OCI-LY7 (cell line): ENCODE results near the gene RRM2. TPM values are rescaled to one million over a fixed set of nuclear protein-coding genes. Genes with fewer than 3 reads are reported as not detected.

Experiments
- BruUV-seq: library from RNA; stranded (reverse); fragments of 400-500 nt; replicated peaks from 2 replicates; lab custom pipeline; 2021; lab: Mats Ljungman, UMichigan
- CTCF ChIA-PET: fragments of 300-600 bp; sonication (Branson Sonifier 250); formaldehyde crosslinking; loops from one replicate; lab custom pipeline; 2022; ENCODE audit warnings: antibody characterized with exemption; ENCODE audit not compliant: unreplicated experiment; lab: Charles Lee
- POLR2A ChIA-PET: fragments of 300-600 bp; sonication (Branson Sonifier 250); formaldehyde crosslinking; loops from one replicate; lab custom pipeline; 2022; ENCODE audit warnings: antibody characterized with exemption; lab: Charles Lee
- DNase-seq: peaks from one replicate; pipeline ENCODE4 v3.0.0-alpha.2; 2015; ENCODE audit warnings: low spot score
- H2AFZ ChIP-seq: fragments of 200-600 bp; sonication (generic), shearing (Covaris generic); 2 replicates; pipeline ENCODE4 v1.6.1; 2014; ENCODE audit warnings: mild to moderate bottlenecking, antibody characterized with exemption, low read length, moderate library complexity
- H3K27ac ChIP-seq: fragments of 200-600 bp; sonication (generic); 2 replicates; pipeline ENCODE4 v1.5.1; 2014; ENCODE audit warnings: mixed run types, low read depth, mild to moderate bottlenecking, moderate library complexity, low read length, inconsistent platforms; ENCODE audit not compliant: poor library complexity, severe bottlenecking
- H3K36me3 ChIP-seq: fragments of 200-600 bp; sonication (generic); 2 replicates; pipeline ENCODE4 v1.6.1; 2014; ENCODE audit warnings: mild to moderate bottlenecking, antibody characterized with exemption, low read length, moderate library complexity, mixed read lengths; ENCODE audit not compliant: insufficient read depth
- H3K4me1 ChIP-seq: fragments of 200-600 bp; sonication (generic); 2 replicates; pipeline ENCODE4 v1.5.1; 2014; ENCODE audit warnings: mild to moderate bottlenecking, low read length; ENCODE audit not compliant: insufficient read depth, poor library complexity, severe bottlenecking
- H3K4me2 ChIP-seq: fragments of 200-600 bp; sonication (generic); 2 replicates; pipeline ENCODE4 v1.6.1; 2014; ENCODE audit warnings: mild to moderate bottlenecking, low read length
- H3K4me3 ChIP-seq: fragments of 200-600 bp; sonication (generic); 2 replicates; pipeline ENCODE4 v1.5.1; 2014; ENCODE audit warnings: mild to moderate bottlenecking, low read depth, low read length; ENCODE audit not compliant: poor library complexity, severe bottlenecking
- H3K79me2 ChIP-seq: fragments of 200-600 bp; sonication (generic); 2 replicates; pipeline ENCODE4 v1.6.1; 2016; ENCODE audit warnings: low read depth, mild to moderate bottlenecking, low read length, moderate library complexity, mixed read lengths; ENCODE audit not compliant: insufficient read depth
- H3K9me2 ChIP-seq: fragments of 200-600 bp; sonication (generic); 2 replicates; pipeline ENCODE4 v1.6.1; 2016; ENCODE audit warnings: mild to moderate bottlenecking, low read length, mixed read lengths; ENCODE audit not compliant: insufficient read depth
- H3K9me3 ChIP-seq: fragments of 200-600 bp; sonication (generic); 2 replicates; pipeline ENCODE4 v1.6.1; 2014; ENCODE audit warnings: mild to moderate bottlenecking, mixed run types, low read length, mixed read lengths
- H4K20me1 ChIP-seq: fragments of 200-600 bp; sonication (generic); 2 replicates; pipeline ENCODE4 v1.6.1; 2014; ENCODE audit warnings: mild to moderate bottlenecking, antibody characterized with exemption, low read length, moderate library complexity, mixed read lengths; ENCODE audit not compliant: insufficient read depth
- EZH2phosphoT487 ChIP-seq: fragments of 200-600 bp; sonication (generic); IDR thresholded peaks from 2 replicates; pipeline ENCODE4 v1.6.1; 2018; ENCODE audit warnings: low read depth, borderline replicate concordance, mild to moderate bottlenecking, mixed run types, antibody characterized with exemption, low read length, moderate library complexity, mixed read lengths
- intact Hi-C: fragments of 100-400 bp; cut with micrococcal nuclease; formaldehyde crosslinking; loops from one replicate; pipeline ENCODE4 v1.10.0; 2022; ENCODE audit not compliant: unreplicated experiment
- total RNA-seq, 2 experiments: library from RNA; depleted of rRNA in 1 of 2; stranded (reverse); fragments of >200 nt in 1 of 2; shearing (Covaris generic) in 1 of 2; gene quantifications; 2 replicates each; pipeline ENCODE4 v1.2.3, GENCODE V29; 2014 to 2022
- TF ChIP-seq, protein P1 (sequence below): fragments of 200-600 bp; sonication (generic); conservative IDR thresholded peaks from 2 replicates; pipeline ENCODE4 v1.5.1; 2014; ENCODE audit warnings: mild to moderate bottlenecking, antibody characterized with exemption, low read length, moderate library complexity, mixed read lengths

RRM2 gene
- total RNA-seq, 2 experiments from 2014 or later = 222 to 324 TPM

DNA sequence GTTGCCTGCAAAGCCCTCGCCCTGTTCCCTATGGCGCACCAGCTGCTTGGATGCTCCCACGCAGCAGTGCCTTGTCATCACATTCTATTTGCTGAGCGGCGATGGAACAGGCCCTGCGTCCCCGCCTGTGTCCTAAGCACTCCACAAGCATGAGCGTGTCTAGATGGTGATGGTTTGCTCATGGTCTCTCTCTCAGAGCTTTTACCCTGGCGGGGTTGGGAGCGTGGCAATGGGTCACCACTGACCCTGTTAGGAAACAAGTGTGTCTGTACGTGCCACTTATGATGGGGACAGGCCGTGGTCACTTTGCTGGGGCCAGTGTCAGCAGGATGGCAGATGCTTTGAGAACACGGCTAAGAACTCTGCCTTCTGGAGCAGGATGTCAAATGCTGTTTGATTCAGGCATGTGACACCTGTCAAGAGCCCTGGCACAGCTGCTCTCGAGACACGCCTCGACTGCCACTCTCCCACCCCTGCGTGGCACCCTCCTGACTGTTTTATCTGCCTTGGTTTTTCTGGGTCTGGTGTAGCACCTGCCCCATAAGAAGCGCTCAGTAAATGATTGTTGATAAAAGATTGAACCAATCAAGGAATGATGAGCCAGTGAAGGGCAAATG is 44.2 kb downstream of the RRM2 start:
- Histone ChIP-seq H3K4me3 (no peak overlapping the region), H3K36me3 (peaks cover 46% of the 10 kb centered on the region), H3K27ac (no peak overlapping the region), H3K4me2 (no peak overlapping the region), H3K9me2 (no peaks in the 10 kb centered on the region), H3K4me1 (no peaks in the 10 kb centered on the region), H2AFZ (no peak overlapping the region), H3K79me2 (no peaks in the 10 kb centered on the region), H4K20me1 (no peaks in the 10 kb centered on the region), H3K9me3 (no peaks in the 10 kb centered on the region)
- intact Hi-C loops = no loop called here
- ChIA-PET CTCF (no interaction called here), POLR2A (no interaction called here)
- DNase-seq = no peak
- no TSS peak for BruUV-seq
- no peak for TF ChIP-seq EZH2phosphoT487
- TF ChIP-seq, protein P1, sequence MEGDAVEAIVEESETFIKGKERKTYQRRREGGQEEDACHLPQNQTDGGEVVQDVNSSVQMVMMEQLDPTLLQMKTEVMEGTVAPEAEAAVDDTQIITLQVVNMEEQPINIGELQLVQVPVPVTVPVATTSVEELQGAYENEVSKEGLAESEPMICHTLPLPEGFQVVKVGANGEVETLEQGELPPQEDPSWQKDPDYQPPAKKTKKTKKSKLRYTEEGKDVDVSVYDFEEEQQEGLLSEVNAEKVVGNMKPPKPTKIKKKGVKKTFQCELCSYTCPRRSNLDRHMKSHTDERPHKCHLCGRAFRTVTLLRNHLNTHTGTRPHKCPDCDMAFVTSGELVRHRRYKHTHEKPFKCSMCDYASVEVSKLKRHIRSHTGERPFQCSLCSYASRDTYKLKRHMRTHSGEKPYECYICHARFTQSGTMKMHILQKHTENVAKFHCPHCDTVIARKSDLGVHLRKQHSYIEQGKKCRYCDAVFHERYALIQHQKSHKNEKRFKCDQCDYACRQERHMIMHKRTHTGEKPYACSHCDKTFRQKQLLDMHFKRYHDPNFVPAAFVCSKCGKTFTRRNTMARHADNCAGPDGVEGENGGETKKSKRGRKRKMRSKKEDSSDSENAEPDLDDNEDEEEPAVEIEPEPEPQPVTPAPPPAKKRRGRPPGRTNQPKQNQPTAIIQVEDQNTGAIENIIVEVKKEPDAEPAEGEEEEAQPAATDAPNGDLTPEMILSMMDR = no peak

- Histone ChIP-seq H4K20me1 (no peaks in the 10 kb centered on the region), H3K4me3 (no peak overlapping the region), H3K79me2 (no peaks in the 10 kb centered on the region), H3K4me2 (no peak overlapping the region), H3K4me1 (no peaks in the 10 kb centered on the region), H2AFZ (no peak overlapping the region), H3K27ac (no peak overlapping the region), H3K9me2 (no peaks in the 10 kb centered on the region), H3K9me3 (no peaks in the 10 kb centered on the region), H3K36me3 (peaks cover 44% of the 10 kb centered on the region)
- POLR2A ChIA-PET = interaction anchor here (0.6 to 0.7 kb wide), 4 partner anchors 210 to 399 kb away, joined by 3 to 4 read pairs (median 3); no protein-coding TSS in a partner anchor
- TF ChIP-seq, protein P1 = no peak
- TF ChIP-seq EZH2phosphoT487 = no peak
- BruUV-seq = no TSS peak
- CTCF ChIA-PET = no interaction called here
- intact Hi-C loops = no loop called here
- no peak for DNase-seq
These were observed 44.8 kb downstream of the RRM2 start for GRCh38 chr2:10167316-10167715.

DNA sequence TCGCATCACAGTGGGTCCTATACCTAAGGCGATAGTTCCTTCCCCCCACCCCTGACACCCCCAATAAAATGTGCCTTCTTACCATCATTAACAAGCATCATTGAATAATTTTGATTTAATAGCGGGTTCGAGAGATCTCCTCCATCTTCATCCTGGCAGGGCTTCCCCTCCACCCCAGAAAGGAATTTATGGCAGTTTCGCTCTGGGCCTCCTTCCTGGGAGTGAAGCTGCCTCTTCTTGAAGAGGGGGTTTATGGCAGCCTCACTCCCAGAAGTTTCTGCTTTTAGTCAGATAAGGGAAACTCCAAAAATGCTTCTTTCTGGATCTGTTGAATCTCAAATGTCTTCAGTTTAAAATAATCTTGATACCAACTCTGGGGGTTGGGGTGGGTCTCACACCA is 45.7 kb downstream of the RRM2 start:
- ChIA-PET POLR2A (interaction anchor here (1.1 kb wide), 1 partner anchor 83 kb away, joined by 3 read pairs; no protein-coding TSS in a partner anchor), CTCF (no interaction called here)
- Histone ChIP-seq H3K4me1 (no peaks in the 10 kb centered on the region), H3K27ac (no peak overlapping the region), H3K4me2 (no peak overlapping the region), H2AFZ (no peak overlapping the region), H3K4me3 (no peak overlapping the region), H3K79me2 (no peaks in the 10 kb centered on the region), H3K9me2 (no peaks in the 10 kb centered on the region), H4K20me1 (no peaks in the 10 kb centered on the region), H3K36me3 (peaks cover 48% of the 10 kb centered on the region), H3K9me3 (no peaks in the 10 kb centered on the region)
- no peak for TF ChIP-seq EZH2phosphoT487
- TF ChIP-seq, protein P1 = no peak
- no TSS peak for BruUV-seq
- DNase-seq = no peak
- intact Hi-C loops = no loop called here
